Spinal cord (tissue), 10 donors: Measurements from ENCODE around the gene TMEM192. TPM values are rescaled to one million over a fixed set of nuclear protein-coding genes. Genes with fewer than 3 reads are reported as not detected.

ENCODE experiments used
- DNase-seq, 6 donors: peaks; one replicate each; pipeline versions ENCODE4 v3.0.0 to v3.0.0-alpha.2; 2013 to 2015; ENCODE audit warnings: low spot score in 6 of 6, low read depth in 4 of 6
- H3K27ac ChIP-seq: one replicate; pipeline ENCODE4 v1.5.1; 2013; ENCODE audit warnings: low read depth, low read length, control low read depth
- H3K27me3 ChIP-seq: one replicate; pipeline ENCODE4 v1.6.1; 2013; ENCODE audit warnings: low read length; ENCODE audit not compliant: control insufficient read depth, insufficient read depth
- H3K36me3 ChIP-seq: one replicate; pipeline ENCODE4 v1.6.1; 2013; ENCODE audit warnings: low read length; ENCODE audit not compliant: control insufficient read depth, insufficient read depth
- H3K4me1 ChIP-seq: one replicate; pipeline ENCODE4 v1.6.1; 2013; ENCODE audit warnings: low read length; ENCODE audit not compliant: control insufficient read depth, insufficient read depth
- H3K4me3 ChIP-seq: one replicate; pipeline ENCODE4 v1.5.1; 2013; ENCODE audit warnings: low read depth, low read length, control low read depth
- H3K9me3 ChIP-seq: one replicate; pipeline ENCODE4 v1.6.1; 2013; ENCODE audit warnings: low read length; ENCODE audit not compliant: control insufficient read depth, insufficient read depth
- WGBS: methylation state at CpG from one replicate; pipeline ENCODE4 v1.1.5; 2013; ENCODE audit warnings: missing lambda C conversion rate; ENCODE audit not compliant: insufficient coverage; 5-methylcytosine and 5-hydroxymethylcytosine counted together
- long read RNA-seq, 4 donors: transcript quantifications; one replicate each; lab custom pipeline, GENCODE V29; 2026
- polyA plus RNA-seq, 2 donors: library from polyadenylated mRNA; unstranded; fragments of 120-200 nt; gene quantifications; one replicate each; pipeline ENCODE4 v1.2.1, GENCODE V29; 2013; ENCODE audit not compliant: insufficient read length in 2 of 2
- total RNA-seq, 2 donors: library from RNA; depleted of rRNA in 1 of 2; stranded (reverse); fragments of 120-200 nt in 1 of 2; fragments of >200 nt in 1 of 2; gene quantifications; one replicate each; pipeline versions ENCODE4 v1.2.3 to v1.2.4, GENCODE V29; 2013 to 2014
- donor health status: healthy.

Gene TMEM192
- 10 to 100 TPM; 17.9 to 18.3 TPM for total RNA-seq
- 10 to 100 TPM; 19.9 to 20.6 TPM for polyA plus RNA-seq
- long read RNA-seq, donor 1, full-length matches to known transcripts, result 4 of 4 reads
- long read RNA-seq, donor 1, partial matches to known transcripts, result 0 of 4 reads
- long read RNA-seq, donor 1, other reads (novel, unspliced or antisense), result 0 of 4 reads
- long read RNA-seq, donor 2, full-length matches to known transcripts, result 1 of 1 reads
- long read RNA-seq, donor 2, partial matches to known transcripts, result 0 of 1 reads
- long read RNA-seq, donor 2, other reads (novel, unspliced or antisense), result 0 of 1 reads
- long read RNA-seq, donor 3, partial matches to known transcripts, result 297 of 305 reads
- long read RNA-seq, donor 3, other reads (novel, unspliced or antisense), result 8 of 305 reads
- long read RNA-seq, donor 4, full-length matches to known transcripts, result 2 of 34 reads
- long read RNA-seq, donor 4, partial matches to known transcripts, result 32 of 34 reads
- long read RNA-seq, donor 4, other reads (novel, unspliced or antisense), result 0 of 34 reads

- H3K27me3 ChIP-seq, result no peaks in the 10 kb centered on the region
- peak within 1 kb of the TSS; percentile 93 for H3K4me3 ChIP-seq
- no peaks in the 10 kb centered on the region for H3K36me3 ChIP-seq
- peak; percentile 81 to 98 (median 89) for DNase-seq
- H3K4me1 ChIP-seq, result peaks cover 10% of the 10 kb centered on the region
- WGBS, result under 1% methylated on average over 63 of the region's 66 CpGs
- peak within 1 kb of the TSS; percentile 90 for H3K27ac ChIP-seq
- H3K9me3 ChIP-seq, result no peaks in the 10 kb centered on the region
Observed at GRCh38 chr4:165112368-165113121, at the start of gene TMEM192. TSS of gene TMEM192 (minus strand) at chr4:165112860. CDS start at chr4:165112773, 87 bp downstream.

GRCh38 chr4:165158762-165159161, 46.1 kb upstream of the TMEM192 start:
- peaks cover 2% of the 10 kb centered on the region for H3K9me3 ChIP-seq
- H3K36me3 ChIP-seq, result no peaks in the 10 kb centered on the region
- no peak for DNase-seq
- no peak overlapping the region for H3K27ac ChIP-seq
- H3K4me3 ChIP-seq, result no peak overlapping the region
- H3K4me1 ChIP-seq, result no peaks in the 10 kb centered on the region
- no peaks in the 10 kb centered on the region for H3K27me3 ChIP-seq

DNA sequence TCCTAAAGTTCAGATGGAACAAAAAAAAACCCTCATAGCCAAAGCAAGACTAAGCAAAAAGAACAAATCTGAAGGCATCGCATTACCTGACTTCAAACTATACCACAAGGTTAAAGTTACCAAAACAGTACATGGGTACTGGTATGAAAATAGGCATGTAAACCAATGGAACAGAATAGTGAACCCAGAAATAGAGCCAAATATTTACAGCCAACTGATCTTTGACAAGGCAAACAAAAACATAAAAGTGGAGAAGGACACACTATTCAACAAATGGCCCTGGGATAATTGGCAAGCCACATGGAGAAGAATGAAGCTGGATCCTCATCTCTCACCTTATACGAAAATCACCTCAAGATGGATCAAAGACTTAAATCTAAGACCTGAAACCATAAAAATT, 44.2 kb upstream of the TMEM192 start:
- WGBS, result no CpG with 5 or more reads among the region's 2 CpGs
- no peak overlapping the region for H3K27ac ChIP-seq
- H3K4me1 ChIP-seq, result no peaks in the 10 kb centered on the region
- no peak for DNase-seq
- H3K4me3 ChIP-seq, result no peak overlapping the region
- H3K36me3 ChIP-seq, result no peaks in the 10 kb centered on the region
- H3K9me3 ChIP-seq, result peaks cover 2% of the 10 kb centered on the region
- no peaks in the 10 kb centered on the region for H3K27me3 ChIP-seq

GRCh38 chr4:165154482-165154881, 41.8 kb upstream of the TMEM192 start:
- peaks cover 2% of the 10 kb centered on the region for H3K9me3 ChIP-seq
- H3K27me3 ChIP-seq, result no peaks in the 10 kb centered on the region
- H3K27ac ChIP-seq, result no peak overlapping the region
- H3K4me3 ChIP-seq, result no peak overlapping the region
- no peak for DNase-seq
- no peaks in the 10 kb centered on the region for H3K36me3 ChIP-seq
- H3K4me1 ChIP-seq, result no peaks in the 10 kb centered on the region

DNA sequence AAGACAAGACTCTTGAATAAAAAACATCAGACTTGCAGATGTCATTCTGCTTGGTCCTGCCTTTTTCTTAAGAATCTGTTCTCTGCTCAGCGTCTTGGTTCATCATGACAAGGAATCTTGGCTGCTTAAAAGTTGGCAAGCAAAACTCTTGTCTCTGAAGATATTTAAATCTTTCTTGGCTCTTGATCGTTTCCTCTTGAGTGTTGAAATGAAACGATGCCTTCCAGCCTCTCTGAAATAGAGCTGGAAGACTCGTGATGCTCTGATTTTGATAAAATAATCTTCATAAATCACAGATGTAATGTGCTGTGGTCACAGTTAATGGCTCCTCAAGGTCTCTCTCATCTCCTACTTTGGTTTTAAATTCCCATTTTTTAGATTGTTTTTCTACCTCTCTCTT, 39.9 kb upstream of the TMEM192 start:
- no peaks in the 10 kb centered on the region for H3K36me3 ChIP-seq
- no peaks in the 10 kb centered on the region for H3K4me1 ChIP-seq
- no peak overlapping the region for H3K4me3 ChIP-seq
- H3K27ac ChIP-seq, result no peak overlapping the region
- H3K27me3 ChIP-seq, result no peaks in the 10 kb centered on the region
- no CpG with 5 or more reads among the region's 4 CpGs for WGBS
- H3K9me3 ChIP-seq, result no peaks in the 10 kb centered on the region
- DNase-seq, result peak in 2 of 6 donors; percentile 28 to 93

DNA sequence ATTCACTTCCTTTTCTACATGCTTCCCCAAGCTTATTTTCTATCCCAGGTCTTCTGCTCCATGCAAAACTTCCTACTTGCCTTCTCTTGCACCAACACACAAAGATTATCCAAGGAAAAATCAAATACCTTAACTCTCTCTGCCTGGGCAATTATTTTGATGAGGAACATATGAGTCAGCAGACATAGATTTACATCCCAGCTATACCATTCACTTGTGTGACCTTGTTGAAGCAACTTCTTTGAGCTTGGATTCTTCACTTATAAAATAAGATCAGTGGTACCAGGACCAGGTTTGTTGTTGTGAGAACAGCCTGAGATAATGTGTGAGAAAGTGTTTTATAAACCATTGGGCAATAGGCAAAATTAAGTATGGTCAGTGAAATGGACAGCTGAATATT, 39.1 kb upstream of the TMEM192 start:
- Histone ChIP-seq H3K4me3 (no peak overlapping the region), H3K4me1 (no peaks in the 10 kb centered on the region), H3K9me3 (no peaks in the 10 kb centered on the region), H3K27me3 (no peaks in the 10 kb centered on the region), H3K36me3 (no peaks in the 10 kb centered on the region), H3K27ac (no peak overlapping the region)
- no peak for DNase-seq

- Histone ChIP-seq H3K4me3 (no peak overlapping the region), H3K36me3 (no peaks in the 10 kb centered on the region), H3K4me1 (no peaks in the 10 kb centered on the region)
Observed at GRCh38 chr4:165150545-165150944, 37.9 kb upstream of the TMEM192 start.

GRCh38 chr4:165138843-165139242, 26.2 kb upstream of the TMEM192 start:
- H3K9me3 ChIP-seq, result no peaks in the 10 kb centered on the region
- no peak overlapping the region for H3K27ac ChIP-seq
- WGBS, result 93% methylated on average over 3 of the region's 3 CpGs
- H3K4me1 ChIP-seq, result no peaks in the 10 kb centered on the region
- DNase-seq, result no peak
- H3K36me3 ChIP-seq, result no peaks in the 10 kb centered on the region
- no peaks in the 10 kb centered on the region for H3K27me3 ChIP-seq
- no peak overlapping the region for H3K4me3 ChIP-seq

More at GRCh38 chr4:165150545-165150944, 37.9 kb upstream of the TMEM192 start:
- WGBS, result 100% methylated on average over 3 of the region's 3 CpGs
- Histone ChIP-seq H3K27ac (no peak overlapping the region), H3K9me3 (no peaks in the 10 kb centered on the region), H3K27me3 (no peaks in the 10 kb centered on the region)
- DNase-seq, result no peak

DNA sequence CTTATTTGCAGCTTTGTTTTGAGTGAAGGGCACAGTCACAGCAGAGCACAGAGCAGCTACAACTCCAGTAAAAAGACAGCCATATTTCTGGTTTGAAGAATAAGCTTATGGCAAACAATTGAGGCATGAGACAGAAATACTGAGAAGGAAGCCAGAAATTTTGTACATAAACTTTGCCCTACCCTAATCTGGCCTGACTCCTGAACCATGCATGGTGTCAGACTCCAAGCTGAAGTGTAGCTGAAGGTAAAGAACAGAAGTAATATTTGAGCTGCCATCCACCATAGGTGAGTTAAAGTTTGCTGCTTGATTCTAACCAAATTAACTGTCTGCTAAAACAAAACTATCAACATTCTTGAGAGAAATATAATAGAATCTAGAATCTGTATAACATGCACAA, 24.5 kb upstream of the TMEM192 start:
- Histone ChIP-seq H3K27ac (no peak overlapping the region), H3K4me3 (no peak overlapping the region), H3K27me3 (no peaks in the 10 kb centered on the region), H3K4me1 (no peaks in the 10 kb centered on the region), H3K9me3 (no peaks in the 10 kb centered on the region), H3K36me3 (no peaks in the 10 kb centered on the region)
- DNase-seq, result no peak

DNA sequence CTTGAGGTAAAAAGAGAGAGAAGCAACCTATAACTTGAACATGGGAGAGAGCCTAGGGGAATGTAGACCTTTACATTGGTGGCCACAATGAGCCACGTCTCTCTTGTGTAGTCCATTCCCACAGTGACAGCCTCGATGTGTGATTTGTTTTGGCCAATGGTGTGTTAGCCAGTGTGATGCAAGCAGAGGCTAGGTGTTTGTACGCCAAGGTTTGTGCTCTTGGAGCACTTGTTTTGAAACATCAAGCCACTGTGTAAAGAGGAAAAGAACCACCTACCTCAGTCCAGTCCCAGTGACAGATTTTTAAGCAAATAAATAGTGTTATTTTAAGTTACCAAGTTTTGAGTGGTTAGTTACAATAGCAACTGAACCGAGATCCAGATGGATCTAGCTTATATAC, 23.9 kb upstream of the TMEM192 start:
- no peak for DNase-seq
- WGBS, result 92% methylated on average over 2 of the region's 4 CpGs

More for the DNA sequence above, 23.9 kb upstream of the TMEM192 start:
- Histone ChIP-seq H3K27me3 (no peaks in the 10 kb centered on the region), H3K36me3 (no peaks in the 10 kb centered on the region), H3K4me3 (no peak overlapping the region), H3K4me1 (no peaks in the 10 kb centered on the region), H3K27ac (no peak overlapping the region), H3K9me3 (no peaks in the 10 kb centered on the region)
